AG09319 (cell line): Measurements from ENCODE around the gene MYMX.

Experiments used
- DNase-seq: peaks from one replicate; pipeline ENCODE4 v3.0.0-alpha.2; 2010; ENCODE audit warnings: low read depth; ENCODE audit errors: extremely low read depth
- TF ChIP-seq, protein P1 (sequence below): IDR thresholded peaks from 2 replicates; pipeline ENCODE4 v1.5.1; 2011; ENCODE audit warnings: low read depth, mild to moderate bottlenecking, inconsistent platforms, low read length, moderate library complexity

The MYMX gene

DNA sequence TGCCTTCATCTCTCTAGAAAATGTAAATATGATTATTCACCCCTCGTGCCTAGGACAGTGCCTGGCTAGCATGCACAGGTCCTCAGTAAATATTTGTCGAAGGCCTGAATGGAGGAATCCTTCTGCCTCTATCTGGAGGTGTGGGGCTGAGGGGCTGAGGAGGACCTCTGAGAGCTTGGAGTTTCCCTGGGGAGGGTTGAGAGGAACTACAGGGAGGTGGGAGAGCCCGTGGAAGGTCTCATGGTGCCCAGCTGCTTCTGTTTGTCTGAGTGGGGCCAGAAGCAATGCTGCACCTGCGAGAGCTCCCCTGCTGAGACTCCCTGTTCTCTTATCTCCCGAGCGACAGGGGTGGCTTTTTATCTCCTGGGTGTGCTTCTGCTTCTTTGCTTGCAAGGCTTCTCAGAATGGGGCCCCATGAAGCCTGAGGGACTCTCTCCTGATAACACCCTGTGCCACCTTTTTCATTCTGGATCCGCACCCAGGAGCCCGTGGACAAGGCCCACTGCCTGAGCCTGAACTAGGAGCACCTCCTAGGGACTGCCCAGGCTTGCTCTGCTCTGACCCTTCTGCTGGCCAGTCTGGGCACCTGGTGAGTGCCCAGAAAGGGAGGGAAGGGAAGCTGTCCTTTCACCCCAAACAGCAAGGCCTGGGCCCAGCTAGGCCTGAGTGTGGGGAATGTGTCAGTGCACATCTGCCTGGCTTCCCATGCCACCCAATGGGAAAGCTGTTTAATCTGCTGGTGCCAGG, 9.0 kb downstream of the MYMX start:
- DNase-seq, result no peak
- TF ChIP-seq, protein P1, sequence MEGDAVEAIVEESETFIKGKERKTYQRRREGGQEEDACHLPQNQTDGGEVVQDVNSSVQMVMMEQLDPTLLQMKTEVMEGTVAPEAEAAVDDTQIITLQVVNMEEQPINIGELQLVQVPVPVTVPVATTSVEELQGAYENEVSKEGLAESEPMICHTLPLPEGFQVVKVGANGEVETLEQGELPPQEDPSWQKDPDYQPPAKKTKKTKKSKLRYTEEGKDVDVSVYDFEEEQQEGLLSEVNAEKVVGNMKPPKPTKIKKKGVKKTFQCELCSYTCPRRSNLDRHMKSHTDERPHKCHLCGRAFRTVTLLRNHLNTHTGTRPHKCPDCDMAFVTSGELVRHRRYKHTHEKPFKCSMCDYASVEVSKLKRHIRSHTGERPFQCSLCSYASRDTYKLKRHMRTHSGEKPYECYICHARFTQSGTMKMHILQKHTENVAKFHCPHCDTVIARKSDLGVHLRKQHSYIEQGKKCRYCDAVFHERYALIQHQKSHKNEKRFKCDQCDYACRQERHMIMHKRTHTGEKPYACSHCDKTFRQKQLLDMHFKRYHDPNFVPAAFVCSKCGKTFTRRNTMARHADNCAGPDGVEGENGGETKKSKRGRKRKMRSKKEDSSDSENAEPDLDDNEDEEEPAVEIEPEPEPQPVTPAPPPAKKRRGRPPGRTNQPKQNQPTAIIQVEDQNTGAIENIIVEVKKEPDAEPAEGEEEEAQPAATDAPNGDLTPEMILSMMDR, result no peak

DNA sequence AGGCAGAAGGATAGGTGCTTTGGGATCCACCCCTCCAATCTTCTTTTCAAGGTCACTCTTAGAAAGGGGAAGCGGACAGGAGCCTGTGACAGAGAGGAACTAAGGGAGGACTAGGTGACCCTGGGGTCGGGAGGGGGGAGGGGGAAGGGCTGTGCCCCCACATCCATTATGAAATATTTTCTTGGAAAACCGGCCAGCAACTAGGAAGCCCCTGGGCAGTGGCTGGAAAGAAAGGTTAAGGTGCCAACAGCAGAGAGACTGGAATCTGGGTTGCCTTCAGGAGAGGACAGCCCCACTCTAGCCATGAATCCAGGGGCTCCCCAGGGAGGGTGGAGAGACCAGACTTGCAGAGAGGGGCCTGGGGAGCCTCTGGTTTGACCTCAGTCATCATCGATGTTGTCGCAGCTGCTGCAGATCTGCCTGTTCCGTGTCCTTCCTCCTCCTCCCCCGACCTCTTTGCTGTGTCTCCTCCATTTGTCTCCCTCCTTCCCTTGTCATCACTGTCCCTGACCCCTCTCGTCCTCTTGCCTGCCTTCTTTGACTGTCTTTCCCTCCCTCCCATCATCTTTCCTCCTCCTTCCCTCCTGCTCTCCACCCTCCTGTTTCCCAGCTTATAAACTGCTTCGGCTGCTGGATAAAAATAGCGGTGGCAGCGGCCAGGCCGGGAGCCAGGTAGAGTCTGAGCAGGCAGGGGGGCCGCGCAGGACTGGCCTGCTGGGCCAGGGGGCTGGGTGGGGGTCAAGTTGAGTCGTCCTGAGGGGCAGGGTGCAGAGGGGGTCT, 9.8 kb downstream of the MYMX start:
- no peak for DNase-seq
- TF ChIP-seq, protein P1, result no peak

DNA sequence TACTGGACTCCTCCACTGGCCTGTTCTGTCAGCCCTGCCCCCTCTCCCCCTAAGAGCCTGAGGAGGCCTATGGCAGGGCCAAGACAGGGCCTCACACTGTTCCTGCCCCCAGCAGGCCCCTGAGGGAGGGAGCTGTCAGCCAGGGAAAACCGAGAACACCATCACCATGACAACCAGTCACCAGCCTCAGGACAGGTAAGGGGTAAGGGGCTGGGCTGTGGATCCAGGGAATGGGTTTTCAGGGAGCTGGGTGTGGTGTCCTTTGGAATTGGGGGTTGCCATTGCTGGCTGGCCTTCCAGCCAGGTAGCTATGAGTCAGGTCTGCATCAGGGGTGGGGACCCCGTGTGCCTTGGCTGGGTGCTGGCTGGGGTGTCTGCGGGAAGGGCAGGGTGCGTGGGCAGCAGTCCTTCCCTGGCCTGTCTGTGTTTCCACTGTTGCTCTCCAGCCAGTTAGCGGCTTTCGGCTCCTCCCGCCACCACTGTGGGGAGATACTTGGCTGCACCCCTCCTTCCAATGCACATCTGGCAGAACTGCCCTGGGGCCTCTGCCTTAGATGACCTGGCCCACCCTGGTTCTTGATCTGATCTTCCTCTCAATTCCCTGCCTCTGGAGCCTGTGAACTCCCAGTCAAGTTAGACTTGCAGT, 10.5 kb downstream of the MYMX start:
- no peak for DNase-seq
- TF ChIP-seq, protein P1, result no peak

DNA sequence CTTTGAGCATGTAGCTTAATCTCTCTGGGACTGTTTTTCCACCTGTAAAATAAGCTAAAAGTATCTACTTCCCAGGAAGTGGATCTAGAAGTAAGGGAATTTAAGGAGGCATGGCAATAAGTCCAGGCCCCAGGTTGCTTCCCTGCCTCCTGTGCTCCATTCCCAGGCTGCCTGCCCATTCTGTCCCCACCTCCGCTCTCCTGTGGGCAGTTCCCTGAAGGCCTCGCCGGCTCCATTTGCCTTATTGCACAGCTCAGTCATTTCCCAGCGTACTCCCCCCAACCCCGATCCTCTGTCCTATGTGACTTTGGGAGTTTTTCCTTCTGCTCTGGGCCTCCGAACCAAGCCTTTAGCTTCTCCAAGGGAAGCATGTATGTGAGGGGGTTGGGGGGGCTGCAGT, 11.3 kb downstream of the MYMX start:
- DNase-seq, result no peak
- TF ChIP-seq, protein P1, result no peak

DNA sequence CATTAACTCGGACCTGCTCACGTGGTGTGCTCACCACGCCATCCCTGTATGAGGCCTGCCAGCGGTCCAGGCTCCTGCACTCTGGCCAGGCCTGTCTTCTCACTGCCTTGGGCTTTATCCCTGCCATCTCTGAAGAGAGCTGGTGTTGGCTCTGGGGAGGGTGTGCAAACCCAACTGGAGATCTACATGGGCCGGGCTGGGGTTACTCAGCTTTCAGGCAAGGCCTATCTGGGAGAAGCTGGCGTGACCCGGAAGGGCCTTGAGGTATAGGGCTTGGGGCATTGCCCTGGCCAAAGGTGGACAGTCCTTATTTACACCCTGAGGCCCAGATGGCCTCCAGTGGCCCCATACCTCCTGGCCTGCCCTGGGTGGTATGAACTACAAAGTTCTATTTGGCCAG, 11.7 kb downstream of the MYMX start:
- TF ChIP-seq, protein P1, result no peak
- no peak for DNase-seq

DNA sequence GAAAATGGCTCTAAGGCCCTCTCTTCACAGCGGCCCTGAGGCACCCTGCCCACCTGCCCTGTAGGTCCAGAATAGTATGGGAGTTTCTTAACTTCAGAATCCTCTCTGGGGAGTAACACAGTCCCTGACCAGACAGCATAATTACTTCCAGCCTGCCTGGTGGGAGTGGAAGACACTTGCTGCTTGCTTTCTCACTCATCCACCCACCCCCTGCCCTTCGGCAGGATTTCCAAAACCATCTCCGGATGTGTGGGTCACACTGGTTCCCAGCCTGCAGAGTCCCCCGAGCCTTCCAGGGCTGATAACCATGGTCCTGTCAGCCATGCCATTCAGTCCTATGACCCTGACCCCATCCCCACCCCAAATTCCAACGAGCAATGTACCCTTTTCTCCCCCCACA, 12.1 kb downstream of the MYMX start:
- TF ChIP-seq, protein P1, result no peak
- no peak for DNase-seq

DNA sequence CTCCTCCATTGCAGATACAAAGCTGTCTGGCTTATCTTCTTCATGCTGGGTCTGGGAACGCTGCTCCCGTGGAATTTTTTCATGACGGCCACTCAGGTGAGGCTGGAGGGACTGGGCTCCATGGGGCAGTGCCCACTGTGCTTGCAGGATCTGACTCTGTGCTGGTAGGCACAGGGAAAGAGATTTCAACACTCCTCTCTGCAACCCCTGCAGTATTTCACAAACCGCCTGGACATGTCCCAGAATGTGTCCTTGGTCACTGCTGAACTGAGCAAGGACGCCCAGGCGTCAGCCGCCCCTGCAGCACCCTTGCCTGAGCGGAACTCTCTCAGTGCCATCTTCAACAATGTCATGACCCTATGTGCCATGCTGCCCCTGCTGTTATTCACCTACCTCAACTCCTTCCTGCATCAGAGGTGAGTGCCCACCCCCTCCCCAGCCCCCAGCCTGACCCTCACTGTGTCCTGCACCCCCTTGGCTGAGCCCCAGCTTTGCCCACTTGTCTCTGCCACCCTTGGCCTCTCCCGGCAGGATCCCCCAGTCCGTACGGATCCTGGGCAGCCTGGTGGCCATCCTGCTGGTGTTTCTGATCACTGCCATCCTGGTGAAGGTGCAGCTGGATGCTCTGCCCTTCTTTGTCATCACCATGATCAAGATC, 12.8 kb downstream of the MYMX start:
- TF ChIP-seq, protein P1, result no peak
- DNase-seq, result no peak
